ENCODE measurements around the gene HERPUD2.
"Not testable (repeated sequence)": the region's sequence is repeated elsewhere in the genome, so short reads cannot be mapped to it uniquely, and the experiment has no call there.

The HERPUD2 gene

GRCh38 chr7:35599061-35599460, 95.9 kb downstream of the HERPUD2 start:
- no peak for DNase-seq

GRCh38 chr7:35596061-35596460, 98.9 kb downstream of the HERPUD2 start:
- no peak for DNase-seq

GRCh38 chr7:35593899-35594298, 101.0 kb downstream of the HERPUD2 start:
- DNase-seq = no peak

GRCh38 chr7:35588647-35589046, 106.3 kb downstream of the HERPUD2 start:
- no peak for DNase-seq

GRCh38 chr7:35584990-35585389, 109.9 kb downstream of the HERPUD2 start:
- no peak for DNase-seq

- not testable (repeated sequence) for DNase-seq
Measured at GRCh38 chr7:35584533-35584932, 110.4 kb downstream of the HERPUD2 start.

Data from T-helper 1 cell (primary cell).